ENCODE measurements around the gene NFX1.
"Not testable (repeated sequence)": the region's sequence is repeated elsewhere in the genome, so short reads cannot be mapped to it uniquely, and the experiment has no call there.

The NFX1 gene

GRCh38 chr9:33388110-33388994 is 98.0 kb downstream of the NFX1 start:
- no peak overlapping the region for H3K4me3 ChIP-seq (ENCODE audit: low read length)
- TF ChIP-seq CTCF (conservative IDR thresholded peaks at IDR 0.05; ENCODE audit: low read length) = no peak
- no peak for DNase-seq (ENCODE audit: low read depth)

- DNase-seq (ENCODE audit: low read depth) = peak; percentile 95
- not testable (repeated sequence) for H3K4me3 ChIP-seq (ENCODE audit: low read length)
These were observed 100.9 kb downstream of the NFX1 start for GRCh38 chr9:33391111-33391771.

- not testable (repeated sequence) for DNase-seq (ENCODE audit: low read depth); H3K4me3 ChIP-seq (ENCODE audit: low read length)
These were observed 102.3 kb downstream of the NFX1 start for GRCh38 chr9:33392591-33393021.

- no peak for TF ChIP-seq CTCF (conservative IDR thresholded peaks at IDR 0.05; ENCODE audit: low read length)
- no peak for DNase-seq (ENCODE audit: low read depth)
- no peak overlapping the region for H3K4me3 ChIP-seq (ENCODE audit: low read length)
These were observed 103.3 kb downstream of the NFX1 start for GRCh38 chr9:33393581-33393980.

- H3K4me3 ChIP-seq (ENCODE audit: low read length); DNase-seq (ENCODE audit: low read depth): not testable (repeated sequence)
These were observed 103.7 kb downstream of the NFX1 start for GRCh38 chr9:33393986-33394385.

GRCh38 chr9:33395159-33395879 is 105.0 kb downstream of the NFX1 start:
- DNase-seq (ENCODE audit: low read depth); H3K4me3 ChIP-seq (ENCODE audit: low read length): not testable (repeated sequence)

GRCh38 chr9:33397801-33398200 is 107.5 kb downstream of the NFX1 start:
- H3K4me3 ChIP-seq (ENCODE audit: low read length); DNase-seq (ENCODE audit: low read depth): not testable (repeated sequence)

- not testable (repeated sequence) for H3K4me3 ChIP-seq (ENCODE audit: low read length)
These were observed 108.7 kb downstream of the NFX1 start for GRCh38 chr9:33399047-33399446.

GRCh38 chr9:33401809-33402208 is 111.5 kb downstream of the NFX1 start:
- H3K4me3 ChIP-seq (ENCODE audit: low read length); DNase-seq (ENCODE audit: low read depth): not testable (repeated sequence)

More at GRCh38 chr9:33399047-33399446, 108.7 kb downstream of the NFX1 start:
- DNase-seq (ENCODE audit: low read depth) = not testable (repeated sequence)

- not testable (repeated sequence) for H3K4me3 ChIP-seq (ENCODE audit: low read length); DNase-seq (ENCODE audit: low read depth)
These were observed 112.1 kb downstream of the NFX1 start, which contains the start of gene AQP7 for GRCh38 chr9:33402371-33402770. AQP7 (minus strand) TSS chr9:33402568; CDS start chr9:33401262, 1,306 bp downstream.

GRCh38 chr9:33403941-33404787 is 113.8 kb downstream of the NFX1 start:
- DNase-seq (ENCODE audit: low read depth) = no peak
- no peak overlapping the region for H3K4me3 ChIP-seq (ENCODE audit: low read length)
- no peak for TF ChIP-seq CTCF (conservative IDR thresholded peaks at IDR 0.05; ENCODE audit: low read length)

Measured in AG10803 (cell line).